Measurements from ENCODE around the gene ROMO1.
"Not testable (repeated sequence)": the region's sequence is repeated elsewhere in the genome, so short reads cannot be mapped to it uniquely, and the experiment has no call there.

Gene ROMO1

DNA sequence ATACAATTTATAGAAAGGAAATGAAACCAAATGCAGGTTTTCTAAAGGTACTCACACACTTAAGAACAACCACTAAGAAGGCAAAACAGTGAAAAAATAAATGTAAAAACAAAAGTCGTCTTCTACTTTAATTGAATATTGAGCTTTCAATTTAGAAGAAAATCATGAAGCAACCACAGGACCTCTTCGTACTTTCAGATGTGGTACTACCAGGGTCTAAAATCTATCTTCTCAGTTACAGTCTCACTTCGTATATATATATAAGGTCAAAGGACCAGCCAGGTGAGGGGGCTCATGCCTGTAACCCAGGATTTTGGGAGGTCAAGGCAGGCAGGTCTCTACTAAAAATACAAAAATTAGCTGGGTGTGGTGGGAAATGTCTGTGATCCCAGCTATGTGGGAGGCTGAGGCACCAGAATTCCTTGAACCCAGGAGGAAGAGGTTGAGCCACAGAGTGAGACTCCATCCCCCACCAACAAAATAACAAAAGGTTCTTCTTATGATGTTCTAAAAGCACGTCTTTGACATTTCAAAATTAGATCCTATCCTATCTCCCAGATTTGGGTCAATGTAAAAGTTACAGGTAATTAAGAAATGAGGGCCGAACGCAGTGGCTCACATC is 12.5 kb downstream of the ROMO1 start:
- no peak for FAIRE-seq

DNA sequence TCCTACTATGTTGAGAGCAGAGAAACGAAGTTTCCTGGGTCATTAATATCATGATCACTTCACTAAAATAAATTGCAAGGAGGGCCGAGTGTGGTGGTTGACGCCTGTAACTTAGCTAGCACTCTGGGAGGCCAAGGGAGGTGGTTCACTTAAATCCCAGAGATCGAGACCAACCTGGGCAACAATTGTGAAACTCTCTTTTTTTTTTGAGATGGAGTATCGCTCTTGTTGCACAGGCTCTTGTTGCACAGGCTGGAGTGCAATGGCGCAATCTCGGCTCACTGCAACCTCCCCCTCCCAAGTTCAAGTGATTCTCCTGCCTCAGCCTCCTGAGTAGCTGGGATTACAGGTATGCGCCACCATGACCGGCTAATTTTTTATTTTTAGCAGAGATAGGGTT is 13.9 kb downstream of the ROMO1 start:
- not testable (repeated sequence) for FAIRE-seq

DNA sequence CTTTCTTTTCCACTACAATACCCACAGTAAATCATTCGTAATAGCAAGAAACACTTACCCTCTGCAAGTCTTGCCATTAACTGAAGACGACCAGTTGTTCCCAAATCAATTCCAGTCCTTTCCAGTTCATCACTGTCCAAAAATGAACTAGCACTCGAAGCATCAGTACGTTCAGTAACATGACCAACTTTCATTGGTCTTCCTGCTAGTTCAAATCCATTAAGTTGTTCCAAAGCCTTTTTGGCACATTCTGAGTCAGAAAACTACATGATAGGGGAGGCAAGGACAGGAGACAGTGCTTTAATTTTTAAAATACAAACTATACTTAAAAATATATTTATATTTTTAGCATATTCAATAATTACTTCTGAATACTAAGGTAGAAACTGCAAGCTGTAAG is 14.9 kb downstream of the ROMO1 start:
- no peak for FAIRE-seq

DNA sequence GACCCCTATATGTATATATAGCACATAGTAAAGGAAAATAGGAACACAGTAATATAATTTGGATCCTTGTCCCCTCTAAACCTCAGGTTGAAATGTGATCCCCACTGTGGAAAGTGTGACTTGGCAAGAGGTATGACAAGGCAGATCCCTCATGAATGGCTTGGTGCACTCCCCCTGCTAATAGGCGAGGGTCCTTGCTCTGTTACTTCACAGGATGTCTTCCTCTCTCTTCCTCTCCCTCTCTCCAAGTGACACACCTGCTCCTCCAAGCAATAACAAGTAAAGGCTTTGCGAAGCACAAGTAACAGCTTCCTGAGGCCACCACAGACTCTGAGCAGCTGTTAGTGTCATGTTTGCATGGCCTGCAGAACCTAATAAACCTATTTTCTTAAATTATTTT is 16.4 kb downstream of the ROMO1 start:
- no peak for FAIRE-seq

DNA sequence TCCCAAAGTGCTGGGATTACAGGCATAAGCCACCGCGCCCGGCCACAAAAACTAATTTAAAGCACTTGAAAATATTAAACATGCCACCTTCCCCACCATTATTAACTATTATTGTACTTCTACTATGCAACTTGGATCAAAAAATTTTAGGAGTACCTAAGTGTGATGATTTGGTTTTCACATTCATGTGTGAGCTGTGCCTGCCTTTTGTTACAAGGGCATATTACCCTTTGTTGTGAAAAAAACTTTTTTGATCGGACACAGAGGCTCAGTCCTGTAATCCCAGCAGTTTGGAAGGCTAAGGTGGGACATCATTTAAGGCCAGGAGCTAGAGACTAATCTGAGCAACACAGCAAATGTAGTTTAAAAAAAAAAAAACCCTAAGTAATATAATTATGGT is 17.1 kb downstream of the ROMO1 start:
- no peak for FAIRE-seq

DNA sequence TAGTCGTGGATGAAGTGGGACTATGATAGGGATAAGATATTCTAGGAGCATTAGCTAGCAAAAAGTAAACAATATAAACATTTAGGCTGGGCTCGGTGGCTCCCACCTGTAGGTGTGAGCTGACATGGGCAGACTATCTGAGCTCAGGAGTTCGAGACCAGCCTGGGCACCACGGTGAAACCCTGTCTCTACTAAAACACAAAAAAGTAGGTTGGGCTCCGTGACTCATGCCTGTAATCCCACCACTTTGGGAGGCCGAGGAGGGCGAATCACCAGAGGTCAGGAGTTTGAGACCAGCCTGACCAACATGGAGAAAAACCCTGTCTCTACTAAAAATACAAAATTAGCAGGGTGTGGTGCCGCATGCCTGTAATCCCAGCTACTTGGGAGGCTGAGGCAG is 19.1 kb downstream of the ROMO1 start:
- not testable (repeated sequence) for FAIRE-seq

DNA sequence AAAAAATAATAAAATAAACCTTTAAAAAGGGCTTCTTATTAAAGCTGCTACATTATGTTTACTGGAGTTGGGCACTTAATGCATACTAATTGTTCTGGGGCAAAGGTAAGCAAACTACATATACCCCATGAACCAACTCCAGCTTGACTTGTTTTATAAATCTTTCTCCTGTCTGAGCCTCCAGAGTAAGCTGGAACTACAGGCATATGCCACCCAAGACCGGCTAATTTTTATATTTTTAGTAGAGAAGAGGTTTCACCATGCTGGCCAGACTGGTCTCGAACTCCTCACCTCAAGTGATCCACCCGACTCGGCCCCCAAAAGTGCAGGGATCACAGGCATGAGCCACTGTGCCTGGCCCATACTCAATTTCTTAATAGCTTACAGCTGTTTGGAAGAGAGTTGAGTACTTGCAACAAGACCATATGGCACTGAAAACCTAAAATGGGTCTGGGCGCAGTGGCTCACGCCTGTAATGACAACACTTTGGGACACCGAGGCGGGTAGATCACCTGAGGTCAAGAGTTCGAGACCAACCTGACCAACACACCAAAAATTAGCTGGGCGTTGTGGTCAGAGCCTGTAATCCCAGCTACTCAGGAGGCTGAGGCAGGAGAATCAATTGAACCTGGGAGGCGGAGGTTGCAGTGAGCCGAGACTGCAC is 19.9 kb downstream of the ROMO1 start:
- no peak for FAIRE-seq

DNA sequence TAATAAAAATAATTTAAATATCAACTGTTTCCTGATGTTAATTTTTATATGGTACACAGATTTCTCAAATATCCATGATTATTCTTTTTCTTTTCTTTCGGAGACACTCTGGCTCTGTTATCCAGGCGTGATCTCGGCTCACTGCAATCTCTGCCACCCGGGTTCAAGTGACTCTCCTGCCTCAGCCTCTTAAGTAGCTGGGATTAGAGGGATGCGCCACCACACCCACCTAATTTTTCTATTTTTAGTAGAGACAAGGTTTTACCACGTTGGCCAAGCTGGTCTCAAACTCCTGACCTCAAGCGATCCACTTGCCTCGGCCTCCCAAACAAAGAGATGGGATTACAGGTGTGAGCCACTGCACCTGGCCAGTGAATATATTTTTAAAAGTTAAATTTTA is 20.5 kb downstream of the ROMO1 start:
- no peak for FAIRE-seq

DNA sequence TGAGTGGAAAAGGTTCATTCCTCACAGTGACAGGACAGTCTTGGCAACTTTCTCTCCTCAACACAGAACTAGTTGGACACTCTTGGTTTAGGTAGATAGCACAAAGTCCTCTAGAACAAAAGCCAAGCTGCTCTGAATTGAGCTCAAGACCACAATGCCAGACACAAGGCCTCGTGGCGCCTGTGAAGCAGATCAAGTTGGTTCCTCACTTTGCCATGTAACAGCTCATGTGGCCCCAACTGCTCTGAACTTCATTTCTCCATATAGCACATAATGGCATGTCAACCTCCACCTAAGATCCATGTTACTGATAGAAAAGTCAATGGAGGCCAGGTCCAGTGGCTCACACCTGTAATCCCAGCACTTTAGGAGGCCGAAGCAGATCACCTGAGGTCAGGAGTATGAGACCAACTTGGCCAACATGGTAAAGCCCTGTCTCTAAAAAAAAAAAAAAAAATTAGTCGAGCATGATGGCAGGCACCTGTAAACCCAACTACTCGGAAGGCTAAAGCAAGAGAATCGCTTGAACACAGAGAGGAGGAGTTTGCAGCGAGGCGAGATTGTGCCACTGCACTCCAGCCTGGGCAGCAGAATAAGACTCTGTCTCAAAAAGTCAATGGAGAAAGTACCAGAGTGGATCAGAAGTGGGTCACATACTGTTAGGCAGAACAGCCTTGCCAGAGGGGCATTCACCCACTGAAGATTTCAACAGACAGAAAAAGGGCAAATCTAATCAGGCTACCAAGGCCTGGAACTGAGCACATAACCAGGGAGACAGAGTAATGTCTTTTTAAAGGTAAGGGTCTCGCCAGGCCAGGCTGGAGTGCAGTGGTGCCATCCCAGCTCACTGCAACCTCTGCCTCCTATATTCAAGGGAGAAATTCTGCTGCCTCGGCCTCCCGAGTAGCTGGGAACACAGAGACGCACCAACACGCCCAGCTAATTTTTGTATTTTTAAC is 21.2 kb downstream of the ROMO1 start:
- no peak for FAIRE-seq

DNA sequence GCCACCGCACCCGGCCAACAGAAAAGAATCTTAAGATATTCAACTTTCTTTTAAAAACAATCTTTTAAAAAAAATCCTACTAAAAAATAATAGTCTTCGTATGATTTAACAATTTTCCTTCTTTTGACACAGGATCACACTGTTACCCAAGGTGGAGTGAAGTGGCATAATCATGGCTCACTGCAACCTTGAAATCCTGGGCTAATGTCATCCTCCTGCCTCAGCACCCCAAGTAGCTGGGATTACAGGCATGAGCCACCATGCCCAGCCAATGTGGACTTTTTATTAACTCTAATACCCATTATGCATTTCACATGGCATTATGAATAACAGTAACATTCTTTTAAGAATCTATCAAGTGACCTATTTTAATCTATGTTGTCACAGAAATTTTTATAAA is 22.0 kb downstream of the ROMO1 start:
- no peak for FAIRE-seq

DNA sequence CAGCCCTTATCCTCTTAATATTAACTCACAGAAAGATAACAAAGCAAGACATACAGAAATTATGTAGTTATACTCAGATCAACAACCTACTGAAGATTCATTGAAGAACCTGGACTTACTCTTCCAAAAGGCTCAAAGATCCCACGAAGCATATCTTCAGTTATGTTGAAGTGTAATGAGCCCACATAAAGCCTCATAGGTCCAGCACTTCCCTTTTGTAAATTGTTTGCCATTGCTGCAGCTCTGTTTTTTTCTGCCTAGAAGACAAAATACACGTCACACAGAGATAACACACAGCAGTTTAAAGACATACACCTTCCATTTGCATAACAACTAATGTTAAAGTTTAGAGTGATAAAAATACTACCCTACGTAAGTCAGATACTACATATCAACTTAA is 22.4 kb downstream of the ROMO1 start:
- no peak for FAIRE-seq

DNA sequence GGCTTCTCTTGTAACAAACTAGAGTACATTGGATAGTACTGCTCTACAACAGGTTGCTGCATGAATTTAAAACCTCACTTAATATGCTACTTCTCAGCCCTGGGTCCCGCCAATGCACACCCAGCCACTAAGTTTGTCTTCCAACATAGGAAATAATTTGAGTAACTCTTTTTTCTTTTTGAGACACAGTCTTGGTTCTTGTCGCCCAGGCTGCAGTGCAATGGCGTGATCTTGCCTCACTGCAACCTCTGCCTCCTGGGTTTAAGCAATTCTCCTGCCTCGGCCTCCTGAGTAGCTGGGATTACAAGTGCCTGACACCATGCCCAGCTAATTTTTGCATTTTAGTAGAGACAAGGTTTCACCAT is 24.1 kb downstream of the ROMO1 start:
- FAIRE-seq = not testable (repeated sequence)

DNA sequence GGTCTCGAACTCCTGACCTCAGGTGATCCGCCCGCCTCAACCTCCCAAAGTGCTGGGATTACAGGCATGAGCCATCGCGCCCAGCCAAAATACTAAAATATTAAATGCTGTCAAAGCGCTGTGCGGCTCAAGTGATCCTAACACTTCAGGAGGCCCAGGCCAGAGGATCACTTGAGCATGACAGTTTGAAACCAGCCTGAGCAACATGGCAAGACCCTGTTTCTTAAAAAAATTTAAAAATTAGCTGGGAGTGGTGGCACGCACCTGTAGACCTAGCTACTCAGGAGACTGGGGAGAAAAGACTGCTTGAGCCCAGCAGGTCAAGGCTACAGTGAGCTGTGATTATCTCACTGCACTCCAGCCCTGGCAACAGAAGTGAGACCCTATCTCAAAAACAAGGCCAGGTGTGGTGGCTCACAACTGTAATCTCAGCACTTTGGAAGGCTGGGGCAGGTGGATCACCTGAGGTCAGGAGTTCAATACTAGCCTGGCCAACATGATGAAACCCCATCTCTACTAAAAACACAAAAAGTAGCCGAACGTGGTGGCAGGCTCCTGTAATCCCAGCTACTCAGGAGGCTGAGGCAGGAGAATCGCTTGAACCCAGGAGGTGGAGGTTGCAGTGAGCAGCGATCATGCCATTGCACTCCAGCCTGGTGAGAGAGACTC is 24.6 kb downstream of the ROMO1 start:
- not testable (repeated sequence) for FAIRE-seq

DNA sequence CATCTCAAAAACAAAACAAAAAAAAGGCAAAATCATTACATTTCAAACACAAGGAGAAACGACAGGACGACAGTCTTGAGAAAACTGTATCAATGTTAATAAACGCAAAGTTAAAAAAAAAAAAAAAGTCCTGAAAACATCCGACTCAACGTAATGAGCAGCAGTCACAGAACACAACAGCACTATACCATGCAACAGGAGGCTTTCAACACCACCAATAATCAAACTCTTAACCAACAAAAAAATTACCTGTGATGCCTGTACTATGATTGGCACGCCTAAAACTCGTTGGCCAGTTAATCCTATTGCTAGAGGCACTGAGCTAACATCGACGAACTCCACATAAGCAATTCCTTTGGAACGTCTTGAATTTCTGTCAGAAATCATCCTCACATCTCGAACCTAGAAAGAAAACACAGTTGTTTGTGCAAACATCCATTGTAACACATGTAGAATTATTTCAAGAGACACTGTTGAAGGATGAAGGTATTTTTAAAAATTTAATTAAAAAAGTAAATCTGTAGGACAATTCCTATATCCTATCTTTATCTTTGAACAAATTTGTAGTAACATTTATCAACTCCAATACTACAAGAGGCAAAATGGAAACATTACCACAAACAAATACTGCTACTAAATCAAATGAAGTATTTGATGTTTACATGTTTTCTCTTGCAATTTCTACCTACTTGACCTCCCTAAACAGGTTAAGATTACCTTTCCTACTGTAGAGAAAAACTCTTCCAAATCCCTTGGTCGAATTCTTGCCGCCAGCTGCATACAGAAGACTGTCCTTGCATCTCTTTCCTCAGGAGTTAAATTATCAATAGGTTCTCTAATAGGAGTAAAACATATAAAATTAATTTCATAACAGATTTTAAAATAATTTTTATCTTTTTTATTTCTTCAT is 25.4 kb downstream of the ROMO1 start:
- FAIRE-seq = no peak

DNA sequence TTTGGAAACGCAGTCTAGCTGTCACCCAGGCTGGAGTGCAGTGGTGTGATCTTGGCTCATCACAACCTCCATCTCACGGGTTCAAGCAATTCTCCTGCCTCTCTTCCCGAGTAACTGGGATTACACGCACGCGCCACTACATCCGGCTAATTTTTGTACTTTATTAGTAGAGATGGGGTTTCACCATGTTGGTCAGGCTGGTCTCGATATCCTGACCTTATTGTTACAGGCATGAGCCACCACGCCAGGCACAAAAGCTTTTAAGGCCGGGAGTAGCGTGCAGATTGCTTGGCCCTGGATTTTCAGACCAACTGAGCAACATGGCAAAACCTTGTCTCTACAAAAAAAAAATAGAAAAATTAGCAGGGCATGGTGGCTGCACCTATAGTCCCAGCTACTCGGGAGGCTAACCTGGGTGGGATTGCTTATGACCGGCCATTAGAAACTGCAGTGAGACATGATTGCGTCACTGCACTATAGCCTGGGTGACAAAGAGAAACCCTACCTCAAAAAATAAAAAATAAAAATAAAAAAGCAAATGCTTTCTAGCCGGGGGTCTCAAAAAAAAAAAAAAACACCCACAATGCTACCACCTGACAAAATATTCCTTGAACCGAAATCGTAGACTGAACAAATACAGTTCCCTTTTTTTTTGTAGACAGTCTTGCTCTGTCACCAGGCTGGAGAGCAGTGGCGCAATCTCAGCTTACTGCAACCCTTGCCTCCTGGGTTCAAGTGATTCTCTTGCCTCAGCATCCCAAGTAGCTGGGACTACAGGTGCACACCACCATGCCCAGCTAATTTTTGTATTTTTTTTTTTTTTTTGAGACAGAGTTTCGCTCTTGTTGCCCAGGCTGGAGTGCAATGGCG is 27.9 kb downstream of the ROMO1 start:
- FAIRE-seq = no peak

DNA sequence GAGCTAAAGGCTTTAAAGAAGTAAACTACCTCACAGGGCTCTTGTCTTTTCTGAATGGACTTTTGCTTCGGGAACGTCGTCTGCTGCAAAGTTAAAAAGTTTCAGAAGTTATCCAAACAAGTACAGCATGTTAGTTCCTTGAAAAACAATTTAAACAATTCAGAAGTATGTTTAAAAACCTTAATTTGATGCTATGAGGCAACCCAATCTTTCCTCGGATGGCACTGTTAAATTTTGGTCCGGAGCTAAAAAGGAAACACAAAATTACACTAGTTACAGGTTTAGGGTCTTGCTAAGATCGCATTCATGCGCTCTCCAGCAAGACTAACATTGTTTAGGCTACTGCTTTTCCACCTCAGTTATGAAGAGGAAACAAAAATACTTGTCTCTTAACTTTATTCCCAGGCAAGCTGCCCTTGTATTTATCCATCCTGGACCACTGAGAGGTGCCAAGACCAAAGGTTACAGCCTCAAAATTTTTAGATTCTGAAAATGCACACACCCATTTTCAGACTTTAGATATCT is 30.1 kb downstream of the ROMO1 start:
- no peak for FAIRE-seq

DNA sequence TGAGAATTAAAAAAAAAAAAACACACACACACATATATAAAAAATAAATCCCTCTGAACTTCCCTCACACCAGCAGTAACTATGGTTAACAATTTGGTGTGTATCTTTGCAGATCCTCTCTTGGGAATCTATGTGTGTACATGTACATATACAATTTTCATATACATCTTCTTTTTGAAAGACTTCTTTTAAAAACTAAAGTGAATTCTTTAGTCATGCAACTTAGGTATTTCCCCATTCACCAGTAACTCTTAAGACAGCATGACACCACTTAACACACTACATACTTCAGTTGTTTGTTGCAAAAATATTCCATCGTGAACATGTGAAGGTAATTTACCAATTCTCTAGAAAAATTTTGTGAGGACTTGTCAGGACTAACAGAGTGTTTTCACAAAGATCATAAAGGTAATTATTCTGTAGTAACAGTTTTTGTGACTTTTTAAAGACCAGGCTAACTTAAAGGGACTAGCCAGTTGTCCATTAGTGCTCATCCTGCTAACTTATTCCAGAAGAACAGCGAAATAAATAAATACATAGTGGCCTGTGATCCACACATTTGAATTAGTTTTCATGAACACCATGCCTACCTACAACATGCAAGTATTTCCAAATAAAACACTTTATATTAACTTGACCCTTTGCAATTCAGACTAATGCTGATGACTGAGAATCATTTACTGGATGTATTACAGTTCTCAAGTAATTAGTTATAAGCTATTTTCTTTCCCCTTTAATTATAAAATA is 30.8 kb downstream of the ROMO1 start:
- FAIRE-seq = no peak

DNA sequence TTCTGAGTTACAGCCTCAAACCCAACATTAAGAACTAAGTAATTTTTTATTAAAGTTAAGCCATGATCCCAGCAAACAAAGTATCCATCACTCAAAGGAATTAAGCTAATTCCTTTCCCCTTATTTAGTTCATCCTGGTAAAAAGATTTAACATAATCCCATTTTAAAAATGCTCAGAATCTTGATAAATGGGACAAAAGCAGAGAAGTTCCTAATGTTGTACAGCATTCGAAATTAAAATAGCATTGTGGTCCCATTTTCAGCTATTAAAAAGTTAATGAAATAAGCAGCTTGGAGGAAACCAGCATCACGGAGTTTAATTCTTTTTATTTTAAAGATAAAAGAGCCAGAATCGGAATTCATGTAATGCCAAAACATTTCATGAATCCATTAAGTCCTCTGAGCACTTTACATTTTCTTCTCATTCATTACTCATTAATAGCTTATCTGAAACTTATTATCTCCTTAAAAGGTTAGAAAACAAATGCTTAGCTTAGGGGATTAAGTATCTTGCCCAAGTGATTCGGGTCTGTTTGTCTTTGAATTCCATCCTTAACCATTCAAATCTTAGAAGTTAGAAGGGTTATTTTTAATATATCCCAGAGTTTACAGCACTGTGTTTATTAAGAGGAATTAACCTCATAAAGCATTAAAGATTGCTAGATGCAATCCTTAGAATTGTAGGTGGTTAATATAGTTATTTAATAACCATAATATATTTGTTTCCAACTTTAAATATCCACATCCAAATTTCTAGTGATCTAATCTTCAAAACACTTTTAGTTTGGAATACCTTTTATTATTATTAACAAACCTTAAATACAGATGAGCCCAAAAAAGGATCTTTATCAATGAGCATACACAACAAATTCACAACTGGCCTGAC is 31.6 kb downstream of the ROMO1 start:
- no peak for FAIRE-seq

DNA sequence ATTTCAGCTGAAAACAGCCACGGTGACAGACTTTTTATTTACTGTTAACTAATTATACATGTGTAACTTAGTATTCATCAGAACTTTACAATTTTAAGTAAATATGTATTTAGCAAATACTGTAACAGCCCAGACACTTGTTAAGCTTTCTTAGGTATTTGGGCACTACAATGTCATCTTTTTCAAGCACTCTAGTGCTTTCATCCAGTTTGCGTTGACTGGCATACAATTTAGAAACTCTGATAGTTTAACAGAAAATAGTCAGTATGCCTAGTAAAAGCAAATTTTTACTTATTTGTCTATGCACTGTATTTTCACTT is 32.2 kb downstream of the ROMO1 start:
- FAIRE-seq = no peak
